ENCODE results near the gene CLMN.

- TF ChIP-seq, protein P1, sequence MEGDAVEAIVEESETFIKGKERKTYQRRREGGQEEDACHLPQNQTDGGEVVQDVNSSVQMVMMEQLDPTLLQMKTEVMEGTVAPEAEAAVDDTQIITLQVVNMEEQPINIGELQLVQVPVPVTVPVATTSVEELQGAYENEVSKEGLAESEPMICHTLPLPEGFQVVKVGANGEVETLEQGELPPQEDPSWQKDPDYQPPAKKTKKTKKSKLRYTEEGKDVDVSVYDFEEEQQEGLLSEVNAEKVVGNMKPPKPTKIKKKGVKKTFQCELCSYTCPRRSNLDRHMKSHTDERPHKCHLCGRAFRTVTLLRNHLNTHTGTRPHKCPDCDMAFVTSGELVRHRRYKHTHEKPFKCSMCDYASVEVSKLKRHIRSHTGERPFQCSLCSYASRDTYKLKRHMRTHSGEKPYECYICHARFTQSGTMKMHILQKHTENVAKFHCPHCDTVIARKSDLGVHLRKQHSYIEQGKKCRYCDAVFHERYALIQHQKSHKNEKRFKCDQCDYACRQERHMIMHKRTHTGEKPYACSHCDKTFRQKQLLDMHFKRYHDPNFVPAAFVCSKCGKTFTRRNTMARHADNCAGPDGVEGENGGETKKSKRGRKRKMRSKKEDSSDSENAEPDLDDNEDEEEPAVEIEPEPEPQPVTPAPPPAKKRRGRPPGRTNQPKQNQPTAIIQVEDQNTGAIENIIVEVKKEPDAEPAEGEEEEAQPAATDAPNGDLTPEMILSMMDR (IDR thresholded peaks at IDR 0.05), result no peak
- TF ChIP-seq POLR2A (IDR thresholded peaks at IDR 0.05), result no peak
Observed at GRCh38 chr14:95134304-95134933, 185.3 kb downstream of the CLMN start.
